Measurements from ENCODE around the gene IGF2BP3. TPM values are rescaled to one million over a fixed set of nuclear protein-coding genes. Genes with fewer than 3 reads are reported as not detected.
"Not testable (repeated sequence)": the region's sequence is repeated elsewhere in the genome, so short reads cannot be mapped to it uniquely, and the experiment has no call there.

IGF2BP3 gene
- total RNA-seq, 3 donors from 2014 or later: 0.32 to 0.86 (median 0.43) TPM

DNA sequence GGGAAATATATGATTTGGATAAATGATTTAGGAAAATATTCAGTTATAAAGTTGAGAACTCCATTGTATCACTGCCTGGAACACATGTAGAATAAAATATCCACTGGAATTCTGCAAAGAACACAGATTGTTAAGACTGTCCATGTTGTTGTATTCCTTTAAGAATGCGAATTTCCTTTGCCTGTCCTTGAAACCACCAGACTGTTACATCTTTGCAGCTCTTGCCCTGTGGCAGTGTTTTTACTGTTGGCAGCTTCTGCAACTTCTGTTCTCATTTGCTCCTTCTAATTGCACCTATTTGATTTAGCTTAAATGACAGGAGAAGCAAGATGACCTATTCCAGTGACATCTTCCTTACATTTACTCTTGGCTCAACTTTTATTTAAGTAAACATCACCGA, 131.4 kb downstream of the IGF2BP3 start:
- Mint-ChIP-seq H3K36me3 (ENCODE audit: insufficient read depth) (no peaks in the 10 kb centered on the region), H3K4me3 (no peak overlapping the region), H3K27me3 (ENCODE audit: low read depth) (peaks cover 5% of the 10 kb centered on the region), H3K9me3 (no peaks in the 10 kb centered on the region), H3K4me1 (ENCODE audit: low read depth) (no peaks in the 10 kb centered on the region)
- ATAC-seq: no peak
- DNase-seq: no peak

DNA sequence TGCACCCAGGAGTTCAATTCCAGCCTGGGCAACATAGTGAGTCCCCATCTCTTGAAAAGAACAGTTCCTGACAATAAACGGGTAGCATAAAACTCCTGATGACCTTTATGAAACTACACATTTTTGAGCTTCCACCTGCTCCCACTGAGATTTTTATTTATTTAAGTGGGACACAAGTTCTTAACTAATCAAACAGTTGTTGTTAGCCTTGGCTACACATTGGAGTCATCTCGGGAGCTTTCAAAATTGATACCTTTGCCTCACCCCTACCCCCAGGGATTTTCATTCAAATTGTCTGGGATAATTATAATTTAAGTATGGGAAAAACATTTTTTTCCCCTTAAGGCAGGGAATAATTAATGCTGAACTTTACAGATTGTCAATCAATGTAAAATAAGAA, 131.9 kb downstream of the IGF2BP3 start:
- ATAC-seq: no peak
- no peak for DNase-seq
- peaks cover 5% of the 10 kb centered on the region for H3K27me3 Mint-ChIP-seq (ENCODE audit: low read depth)
- H3K4me3 Mint-ChIP-seq: no peak overlapping the region
- H3K36me3 Mint-ChIP-seq (ENCODE audit: insufficient read depth): no peaks in the 10 kb centered on the region
- H3K9me3 Mint-ChIP-seq: no peaks in the 10 kb centered on the region
- no peaks in the 10 kb centered on the region for H3K4me1 Mint-ChIP-seq (ENCODE audit: low read depth)

DNA sequence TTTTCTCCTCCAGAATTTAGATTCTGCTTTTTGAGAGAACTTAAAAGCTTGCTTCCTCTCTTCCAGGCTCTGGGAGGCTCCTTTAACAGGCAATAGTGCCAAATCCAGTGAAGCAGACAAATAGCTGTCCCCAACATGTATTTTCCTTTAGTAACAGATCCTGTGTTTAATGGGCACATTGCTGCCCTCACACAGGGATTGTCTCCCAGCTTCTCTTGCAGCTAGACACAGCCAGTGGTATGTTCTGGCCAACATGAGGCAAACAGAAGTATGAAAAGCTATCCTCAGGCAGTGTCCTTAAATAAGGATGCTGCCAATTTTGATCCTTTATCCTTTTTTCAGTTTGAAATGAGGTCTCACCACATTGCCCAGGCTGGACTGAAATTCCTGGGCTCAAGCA, 132.9 kb downstream of the IGF2BP3 start:
- Mint-ChIP-seq H3K27me3 (ENCODE audit: low read depth) (peaks cover 5% of the 10 kb centered on the region), H3K4me3 (no peak overlapping the region), H3K36me3 (ENCODE audit: insufficient read depth) (no peaks in the 10 kb centered on the region), H3K4me1 (ENCODE audit: low read depth) (no peaks in the 10 kb centered on the region), H3K9me3 (no peaks in the 10 kb centered on the region)
- DNase-seq (no peak), ATAC-seq (no peak)

DNA sequence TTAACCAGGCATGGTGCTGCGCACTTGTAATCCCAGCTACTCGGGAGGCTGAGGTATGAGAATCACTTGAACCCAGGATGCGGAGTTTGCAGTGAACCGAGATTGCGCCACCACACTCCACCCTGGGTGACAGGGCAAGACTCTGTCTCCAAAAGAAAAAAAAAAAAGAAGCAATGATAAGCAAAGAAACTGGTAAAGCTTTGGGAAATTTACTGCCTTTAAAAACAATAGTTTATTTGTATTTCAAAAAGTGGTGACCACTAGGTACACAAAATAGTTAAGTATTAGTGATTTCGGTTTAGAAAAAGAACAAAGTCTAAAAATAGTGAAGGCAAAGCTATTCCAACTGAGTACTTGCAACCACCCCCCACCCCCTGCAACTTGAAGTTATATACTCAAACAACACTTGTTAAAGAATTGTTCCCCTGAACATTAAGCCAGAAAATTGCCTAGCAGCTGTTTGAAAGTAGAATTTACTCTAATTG, 133.4 kb downstream of the IGF2BP3 start:
- H3K4me3 Mint-ChIP-seq: no peak overlapping the region
- DNase-seq (no peak), ATAC-seq (no peak)
- no peaks in the 10 kb centered on the region for H3K36me3 Mint-ChIP-seq (ENCODE audit: insufficient read depth)
- no peaks in the 10 kb centered on the region for H3K9me3 Mint-ChIP-seq
- peaks cover 5% of the 10 kb centered on the region for H3K27me3 Mint-ChIP-seq (ENCODE audit: low read depth)
- no peaks in the 10 kb centered on the region for H3K4me1 Mint-ChIP-seq (ENCODE audit: low read depth)

DNA sequence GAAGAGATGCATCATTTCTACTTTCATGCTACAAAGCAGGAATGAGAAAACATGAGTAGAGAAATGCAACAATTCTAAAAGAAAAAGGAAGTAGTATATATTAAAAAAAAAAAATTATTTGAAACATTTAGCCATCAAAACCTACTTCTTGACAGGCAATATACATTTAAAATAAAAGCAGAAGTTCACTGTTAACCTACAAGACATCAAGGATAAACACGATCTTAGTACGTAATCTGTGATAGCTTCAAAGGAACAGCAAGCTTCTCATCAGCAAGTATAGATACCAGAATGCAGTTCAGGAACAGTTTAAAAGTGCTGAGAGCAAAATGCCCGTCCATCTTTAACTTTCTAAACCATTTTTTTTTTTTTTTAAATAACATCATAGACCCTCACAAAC, 134.2 kb downstream of the IGF2BP3 start:
- no peak for DNase-seq
- Mint-ChIP-seq H3K4me1 (ENCODE audit: low read depth) (no peaks in the 10 kb centered on the region), H3K36me3 (ENCODE audit: insufficient read depth) (no peaks in the 10 kb centered on the region), H3K9me3 (no peaks in the 10 kb centered on the region), H3K4me3 (no peak overlapping the region), H3K27me3 (ENCODE audit: low read depth) (peaks cover 5% of the 10 kb centered on the region)
- no peak for ATAC-seq

DNA sequence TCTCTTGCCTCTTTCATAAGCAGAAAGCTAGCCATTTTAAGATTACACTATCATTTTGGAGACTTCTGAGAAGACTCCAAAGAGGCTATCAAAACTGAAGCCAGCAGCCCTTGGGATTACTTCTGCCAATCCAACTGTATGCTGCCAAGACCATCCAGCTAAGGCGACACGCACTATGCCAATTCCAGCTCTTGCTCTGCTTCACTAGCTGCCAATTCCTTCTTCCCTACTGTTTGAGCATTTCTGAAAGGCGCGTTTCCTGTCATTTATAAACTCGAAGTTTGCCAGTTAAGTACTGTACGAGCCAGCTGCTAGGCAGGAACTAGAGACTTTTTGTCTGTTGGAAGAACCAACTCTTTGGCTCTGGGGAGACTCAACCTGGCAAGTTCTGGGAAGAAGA, 134.7 kb downstream of the IGF2BP3 start:
- Mint-ChIP-seq H3K27me3 (ENCODE audit: low read depth) (peaks cover 5% of the 10 kb centered on the region), H3K4me3 (no peak overlapping the region), H3K9me3 (no peaks in the 10 kb centered on the region), H3K4me1 (ENCODE audit: low read depth) (no peaks in the 10 kb centered on the region), H3K36me3 (ENCODE audit: insufficient read depth) (no peaks in the 10 kb centered on the region)
- DNase-seq (no peak), ATAC-seq (no peak)

DNA sequence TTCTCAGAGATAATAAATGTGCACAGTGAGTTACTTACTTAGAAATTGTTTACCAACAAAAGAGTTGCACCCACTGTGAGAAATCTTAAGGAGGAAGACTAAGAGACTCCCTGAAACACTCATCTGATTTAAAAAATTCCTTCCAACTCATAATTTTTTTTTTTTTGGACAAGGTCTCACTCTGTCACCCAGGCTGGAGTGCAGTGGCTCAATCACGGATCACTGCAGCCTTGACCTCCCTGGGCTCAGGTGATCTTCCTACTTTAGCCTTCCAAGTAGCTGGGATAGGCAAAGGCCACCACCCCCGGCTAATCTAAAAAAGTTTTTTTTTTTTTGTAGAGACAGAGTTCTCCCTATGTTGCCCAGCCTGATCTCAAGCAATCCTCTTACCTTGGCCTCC, 135.2 kb downstream of the IGF2BP3 start:
- Mint-ChIP-seq H3K4me3 (no peak overlapping the region), H3K4me1 (ENCODE audit: low read depth) (no peaks in the 10 kb centered on the region), H3K27me3 (ENCODE audit: low read depth) (peaks cover 5% of the 10 kb centered on the region), H3K36me3 (ENCODE audit: insufficient read depth) (no peaks in the 10 kb centered on the region), H3K9me3 (no peaks in the 10 kb centered on the region)
- DNase-seq: no peak
- ATAC-seq: no peak

DNA sequence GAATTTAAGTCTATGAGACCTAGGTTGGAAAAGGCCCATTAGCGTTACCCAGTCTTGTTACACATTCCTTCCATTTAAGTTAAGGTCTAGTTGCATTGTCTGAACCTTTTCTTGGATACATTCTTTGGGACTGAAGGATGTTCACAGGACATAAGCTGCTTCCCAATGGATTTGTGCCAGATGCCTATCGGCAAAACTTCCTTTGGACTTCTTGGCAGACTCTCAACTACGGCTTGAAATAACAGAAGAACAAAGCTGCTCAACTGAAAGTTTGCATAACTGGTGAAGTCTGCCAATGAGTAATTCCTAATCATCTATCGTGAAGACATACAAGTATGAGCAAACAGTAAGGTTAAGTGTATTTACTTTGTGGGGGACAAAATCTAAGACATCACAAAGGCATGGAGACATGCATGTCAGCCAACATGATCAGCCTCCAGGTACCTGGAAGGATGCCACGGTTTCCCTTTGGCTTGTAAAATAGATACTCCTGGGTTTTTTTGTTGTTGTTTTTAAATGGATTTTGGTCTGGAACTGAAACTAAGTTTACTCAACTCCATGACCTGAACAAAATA, 135.7 kb downstream of the IGF2BP3 start:
- no peaks in the 10 kb centered on the region for H3K36me3 Mint-ChIP-seq (ENCODE audit: insufficient read depth)
- no peaks in the 10 kb centered on the region for H3K9me3 Mint-ChIP-seq
- DNase-seq (no peak), ATAC-seq (no peak)
- no peak overlapping the region for H3K4me3 Mint-ChIP-seq
- H3K4me1 Mint-ChIP-seq (ENCODE audit: low read depth): no peaks in the 10 kb centered on the region
- H3K27me3 Mint-ChIP-seq (ENCODE audit: low read depth): peaks cover 5% of the 10 kb centered on the region

DNA sequence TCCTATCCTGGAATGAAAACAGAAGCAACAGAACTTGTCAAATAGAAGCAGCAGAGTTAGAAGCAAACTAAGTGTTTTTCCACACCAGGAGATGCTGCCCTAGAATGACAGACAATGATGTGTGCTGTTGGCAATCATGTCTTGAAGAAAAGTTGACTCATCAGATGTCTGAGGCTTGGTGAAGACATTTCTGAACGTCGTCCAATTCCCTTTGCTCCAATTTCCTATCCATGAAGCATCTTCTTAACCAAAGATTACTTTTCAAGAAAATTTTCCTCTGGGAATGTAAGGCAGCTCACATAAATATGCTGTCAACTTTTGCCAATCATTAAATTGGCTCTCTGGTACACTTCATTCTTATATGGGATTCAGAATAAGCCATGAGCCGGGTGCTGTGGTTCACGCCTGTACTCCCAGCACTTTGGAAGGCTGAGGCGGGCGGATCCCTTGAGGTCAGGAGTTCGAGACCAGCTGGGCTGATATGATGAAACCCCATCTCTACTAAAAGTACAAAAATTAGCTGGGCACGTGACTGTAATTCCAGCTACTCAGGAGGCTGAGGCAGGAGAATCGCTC, 136.5 kb downstream of the IGF2BP3 start:
- H3K27me3 Mint-ChIP-seq (ENCODE audit: low read depth): peaks cover 5% of the 10 kb centered on the region
- no peaks in the 10 kb centered on the region for H3K36me3 Mint-ChIP-seq (ENCODE audit: insufficient read depth)
- DNase-seq (no peak), ATAC-seq (no peak)
- H3K9me3 Mint-ChIP-seq: no peaks in the 10 kb centered on the region
- no peaks in the 10 kb centered on the region for H3K4me1 Mint-ChIP-seq (ENCODE audit: low read depth)
- no peak overlapping the region for H3K4me3 Mint-ChIP-seq

DNA sequence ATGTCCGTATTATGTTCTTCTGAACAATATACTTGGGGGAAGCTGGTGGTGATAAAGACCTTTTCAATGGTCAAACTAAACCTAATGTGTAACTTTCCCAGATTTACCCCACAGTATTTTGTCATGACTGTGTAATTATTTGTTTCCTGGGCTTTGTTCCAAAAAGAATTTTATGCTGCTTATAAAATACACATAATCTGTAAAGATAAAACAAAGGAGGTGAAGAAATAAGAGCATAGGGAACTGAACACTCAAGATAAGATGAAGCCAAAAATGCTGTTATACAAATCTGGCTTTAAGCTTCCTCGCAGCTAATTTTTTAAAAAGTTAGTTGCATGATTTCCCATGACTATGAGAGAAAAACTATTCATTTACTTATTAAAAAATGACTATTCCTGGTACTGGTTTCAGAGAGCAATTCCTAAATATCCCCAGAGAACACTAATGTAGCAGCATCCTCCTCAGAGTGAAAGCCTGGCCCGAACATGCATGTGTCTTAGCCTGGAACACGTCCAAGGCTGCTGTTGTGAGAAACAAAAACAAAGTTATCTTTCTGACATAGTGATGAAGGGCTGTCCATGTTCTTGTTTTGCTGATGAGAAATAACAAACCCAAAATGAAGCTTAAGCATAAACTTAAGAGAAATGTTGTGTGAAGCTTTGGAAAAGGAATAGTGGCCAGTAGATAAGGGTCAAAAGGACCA, 137.2 kb downstream of the IGF2BP3 start:
- ATAC-seq (no peak), DNase-seq (no peak)
- Mint-ChIP-seq H3K4me1 (ENCODE audit: low read depth) (no peaks in the 10 kb centered on the region), H3K9me3 (no peaks in the 10 kb centered on the region), H3K36me3 (ENCODE audit: insufficient read depth) (no peaks in the 10 kb centered on the region), H3K4me3 (no peak overlapping the region), H3K27me3 (ENCODE audit: low read depth) (peaks cover 5% of the 10 kb centered on the region)

DNA sequence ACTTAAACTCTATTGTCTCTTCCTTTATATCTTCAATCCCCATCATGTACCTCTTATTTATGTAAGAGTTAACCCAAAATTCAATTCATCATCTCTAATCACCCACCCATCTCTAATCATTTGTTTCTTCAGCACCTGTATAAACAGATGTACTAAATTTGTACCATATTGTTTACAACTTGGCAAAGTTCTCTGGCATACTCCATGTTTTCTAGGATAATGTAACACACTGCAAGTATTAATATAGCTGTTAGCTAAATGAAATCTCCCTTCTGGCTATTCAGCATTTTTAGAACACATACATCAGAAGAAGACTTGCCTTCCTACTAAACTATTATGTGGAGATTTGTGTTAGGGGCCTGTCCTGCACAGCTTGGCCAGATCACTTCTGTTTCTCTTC, 138.1 kb downstream of the IGF2BP3 start:
- ATAC-seq (no peak), DNase-seq (no peak)
- Mint-ChIP-seq H3K9me3 (no peaks in the 10 kb centered on the region), H3K4me3 (no peak overlapping the region), H3K27me3 (ENCODE audit: low read depth) (peaks cover 3% of the 10 kb centered on the region), H3K4me1 (ENCODE audit: low read depth) (no peaks in the 10 kb centered on the region), H3K36me3 (ENCODE audit: insufficient read depth) (no peaks in the 10 kb centered on the region)

DNA sequence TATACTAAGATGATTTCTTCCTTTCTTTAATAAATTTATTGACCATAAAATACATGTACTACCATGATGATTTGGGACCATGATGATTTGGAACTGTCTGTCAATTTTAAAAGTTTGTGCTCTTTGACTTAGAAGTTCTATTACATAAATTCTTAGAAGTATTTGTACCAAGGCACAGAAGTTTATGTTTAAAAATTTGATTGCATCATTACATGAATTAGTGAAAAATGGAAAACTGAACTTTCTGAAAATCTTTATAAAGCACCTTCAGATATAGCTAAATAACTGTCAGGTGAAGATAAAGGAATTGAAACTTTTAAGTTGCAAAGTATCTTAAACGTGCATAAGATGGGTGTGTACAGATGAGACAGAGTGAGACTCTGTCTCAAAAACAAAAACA, 139.2 kb downstream of the IGF2BP3 start:
- Mint-ChIP-seq H3K27me3 (ENCODE audit: low read depth) (peaks cover 5% of the 10 kb centered on the region), H3K4me1 (ENCODE audit: low read depth) (no peaks in the 10 kb centered on the region), H3K4me3 (no peak overlapping the region), H3K36me3 (ENCODE audit: insufficient read depth) (no peaks in the 10 kb centered on the region), H3K9me3 (peaks cover 2% of the 10 kb centered on the region)
- ATAC-seq: no peak
- DNase-seq: no peak

DNA sequence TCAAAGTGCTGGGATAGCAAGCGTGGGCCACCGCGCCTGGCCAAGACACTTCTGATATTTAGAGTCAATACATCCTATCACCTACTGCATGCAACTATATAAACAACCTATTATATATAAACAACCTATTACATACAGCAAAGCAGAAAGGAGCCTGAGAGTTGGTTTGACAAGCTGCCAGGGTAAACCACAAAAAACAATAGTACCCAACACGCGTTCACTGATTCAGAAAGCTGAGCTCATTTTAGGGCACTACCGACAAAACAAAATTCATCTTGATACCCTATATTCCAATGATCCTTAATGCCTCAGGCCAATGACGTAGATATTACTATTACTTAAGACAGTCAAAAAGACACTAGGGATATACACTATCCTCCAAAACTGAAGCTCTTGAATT, 154.9 kb downstream of the IGF2BP3 start:
- Mint-ChIP-seq H3K4me3 (no peak overlapping the region), H3K27me3 (ENCODE audit: low read depth) (peaks cover 12% of the 10 kb centered on the region), H3K4me1 (ENCODE audit: low read depth) (no peaks in the 10 kb centered on the region), H3K9me3 (no peaks in the 10 kb centered on the region), H3K36me3 (ENCODE audit: insufficient read depth) (peaks cover 6% of the 10 kb centered on the region)
- DNase-seq (no peak), ATAC-seq (no peak)

DNA sequence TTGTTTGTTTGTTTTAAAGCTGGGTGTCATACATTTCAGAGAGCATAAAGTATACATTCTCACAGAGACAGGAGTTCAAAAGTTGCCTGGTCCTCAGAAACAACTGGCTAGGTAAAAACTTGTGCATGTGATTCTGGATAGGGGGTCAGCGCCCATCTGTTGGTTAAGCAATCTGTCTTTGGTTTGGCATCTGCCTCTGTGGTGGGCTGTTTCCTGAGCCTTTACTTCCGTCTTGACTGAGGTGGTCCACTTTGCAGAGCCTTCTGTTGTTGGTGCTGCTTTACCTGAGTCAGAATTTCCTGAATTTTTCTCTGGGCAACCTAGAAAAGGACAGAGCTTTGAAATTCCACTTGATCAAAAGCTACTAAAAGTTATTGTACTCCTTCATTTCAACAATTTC, 158.2 kb downstream of the IGF2BP3 start:
- ATAC-seq; H3K4me3 Mint-ChIP-seq; H3K9me3 Mint-ChIP-seq; H3K4me1 Mint-ChIP-seq (ENCODE audit: low read depth); DNase-seq; H3K27me3 Mint-ChIP-seq (ENCODE audit: low read depth): not testable (repeated sequence)
- H3K36me3 Mint-ChIP-seq (ENCODE audit: insufficient read depth): peaks cover 21% of the 10 kb centered on the region

DNA sequence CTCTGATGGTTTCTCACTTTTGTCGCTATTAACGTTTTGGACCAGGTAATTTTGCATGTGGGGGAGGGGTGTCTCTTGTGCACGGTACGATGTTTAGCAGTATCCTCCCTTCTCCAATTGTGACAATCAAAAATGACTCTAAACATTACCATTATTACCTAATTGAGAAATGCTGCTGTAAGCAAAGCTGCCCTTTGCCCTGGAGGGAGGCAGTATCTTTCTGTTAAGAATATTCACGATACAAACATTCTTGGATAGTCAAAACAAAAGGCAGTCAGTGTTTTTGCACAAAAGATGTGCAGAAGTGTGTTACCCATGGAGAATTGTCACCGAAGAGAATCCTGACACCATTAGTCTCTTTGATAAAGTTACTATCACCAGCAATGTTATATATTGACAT, 161.5 kb downstream of the IGF2BP3 start:
- Mint-ChIP-seq H3K27me3 (ENCODE audit: low read depth) (no peaks in the 10 kb centered on the region), H3K36me3 (ENCODE audit: insufficient read depth) (peaks cover 35% of the 10 kb centered on the region), H3K4me3 (no peak overlapping the region), H3K9me3 (no peaks in the 10 kb centered on the region), H3K4me1 (ENCODE audit: low read depth) (peaks cover 31% of the 10 kb centered on the region)
- DNase-seq (no peak), ATAC-seq (no peak)

Data from activated T-cell treated with anti-CD3 and anti-CD28 coated beads, Interleukin-2, amount 50 U/mL, for 4 hours (primary cell).